ENCODE data around the gene MTHFD2.
"Not testable (repeated sequence)": the region's sequence is repeated elsewhere in the genome, so short reads cannot be mapped to it uniquely, and the experiment has no call there.

MTHFD2 gene

GRCh38 chr2:74204436-74204835 is 6.0 kb downstream of the MTHFD2 start:
- TF ChIP-seq CTCF (conservative IDR thresholded peaks at IDR 0.05; ENCODE audit: control insufficient read depth, insufficient read depth, low read depth, low read length), result no peak
- no peak for DNase-seq (ENCODE audit: low read depth)
- H3K4me3 ChIP-seq (ENCODE audit: control insufficient read depth, low read depth, low read length), result no peak overlapping the region

- H3K4me3 ChIP-seq (ENCODE audit: control insufficient read depth, low read depth, low read length), result no peak overlapping the region
- no peak for TF ChIP-seq CTCF (conservative IDR thresholded peaks at IDR 0.05; ENCODE audit: control insufficient read depth, insufficient read depth, low read depth, low read length)
These were observed 6.7 kb downstream of the MTHFD2 start for GRCh38 chr2:74205113-74205512.

DNA sequence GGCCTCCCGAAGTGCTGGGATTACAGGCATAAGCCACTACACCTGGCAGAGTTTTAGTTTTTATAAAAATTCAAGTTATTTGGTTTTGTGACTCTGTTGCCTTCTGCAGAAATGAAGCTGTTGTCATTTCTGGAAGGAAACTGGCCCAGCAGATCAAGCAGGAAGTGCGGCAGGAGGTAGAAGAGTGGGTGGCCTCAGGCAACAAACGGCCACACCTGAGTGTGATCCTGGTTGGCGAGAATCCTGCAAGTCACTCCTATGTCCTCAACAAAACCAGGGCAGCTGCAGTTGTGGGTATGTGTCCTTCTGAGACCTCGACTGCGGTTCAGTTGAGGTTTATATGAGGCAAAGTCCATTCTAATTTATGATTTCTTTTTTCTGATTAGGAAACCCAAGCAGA is 7.2 kb downstream of the MTHFD2 start:
- no peak for TF ChIP-seq CTCF (conservative IDR thresholded peaks at IDR 0.05; ENCODE audit: control insufficient read depth, insufficient read depth, low read depth, low read length)
- DNase-seq (ENCODE audit: low read depth), result no peak
- H3K4me3 ChIP-seq (ENCODE audit: control insufficient read depth, low read depth, low read length), result no peak overlapping the region

More at GRCh38 chr2:74205113-74205512, 6.7 kb downstream of the MTHFD2 start:
- DNase-seq (ENCODE audit: low read depth), result no peak

DNA sequence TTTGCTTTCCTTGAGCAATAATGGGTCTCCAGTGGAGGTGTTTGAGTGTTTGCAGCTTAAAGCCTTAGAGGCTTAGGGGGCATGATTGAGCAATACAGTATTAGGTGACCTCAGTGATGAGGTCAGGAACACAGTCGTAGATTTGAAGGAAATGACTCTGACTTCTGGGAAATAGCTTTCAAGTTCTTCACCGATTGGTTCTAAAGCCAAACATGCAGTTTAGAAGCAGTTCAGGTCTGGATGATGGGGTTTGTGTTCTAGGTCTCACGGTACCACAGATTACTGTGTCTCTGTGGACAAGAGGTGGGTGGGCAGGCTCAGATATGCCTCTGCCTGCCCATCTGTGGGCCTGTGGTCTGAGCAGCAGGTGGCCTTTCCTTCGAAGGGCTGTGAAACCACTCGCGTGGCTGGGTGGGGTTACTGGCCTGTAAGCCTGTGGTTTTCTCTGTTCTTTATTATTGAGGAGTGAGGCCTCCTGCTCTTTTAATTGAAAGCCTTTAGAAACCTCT is 7.8 kb downstream of the MTHFD2 start:
- no peak overlapping the region for H3K4me3 ChIP-seq (ENCODE audit: control insufficient read depth, low read depth, low read length)
- TF ChIP-seq CTCF (conservative IDR thresholded peaks at IDR 0.05; ENCODE audit: control insufficient read depth, insufficient read depth, low read depth, low read length), result no peak
- peak; percentile 93 for DNase-seq (ENCODE audit: low read depth)

- no peak overlapping the region for H3K4me3 ChIP-seq (ENCODE audit: control insufficient read depth, low read depth, low read length)
- TF ChIP-seq CTCF (conservative IDR thresholded peaks at IDR 0.05; ENCODE audit: control insufficient read depth, insufficient read depth, low read depth, low read length), result no peak
- DNase-seq (ENCODE audit: low read depth), result no peak
These were observed 14.4 kb downstream of the MTHFD2 start for GRCh38 chr2:74212702-74213410.

DNA sequence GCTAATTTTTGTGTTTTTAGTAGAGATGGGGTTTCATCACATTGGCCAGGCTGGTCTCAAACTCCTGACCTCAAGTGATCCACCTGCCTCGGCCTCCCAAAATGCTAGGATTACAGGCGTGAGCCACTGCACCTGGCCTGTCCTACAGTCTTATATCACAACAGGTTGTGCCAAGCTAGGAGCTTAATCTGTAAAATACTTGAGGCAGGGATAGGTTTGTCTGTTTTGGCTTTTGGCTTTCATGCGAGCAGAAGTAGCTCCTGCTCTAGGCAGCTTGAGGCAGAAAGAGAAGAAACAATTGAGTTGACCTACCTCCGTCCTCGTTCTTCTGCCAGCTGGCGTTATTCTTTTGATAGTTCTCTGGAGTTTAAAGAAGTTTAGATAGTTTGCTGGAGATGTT is 17.4 kb downstream of the MTHFD2 start:
- H3K4me3 ChIP-seq (ENCODE audit: control insufficient read depth, low read depth, low read length); DNase-seq (ENCODE audit: low read depth): not testable (repeated sequence)

DNA sequence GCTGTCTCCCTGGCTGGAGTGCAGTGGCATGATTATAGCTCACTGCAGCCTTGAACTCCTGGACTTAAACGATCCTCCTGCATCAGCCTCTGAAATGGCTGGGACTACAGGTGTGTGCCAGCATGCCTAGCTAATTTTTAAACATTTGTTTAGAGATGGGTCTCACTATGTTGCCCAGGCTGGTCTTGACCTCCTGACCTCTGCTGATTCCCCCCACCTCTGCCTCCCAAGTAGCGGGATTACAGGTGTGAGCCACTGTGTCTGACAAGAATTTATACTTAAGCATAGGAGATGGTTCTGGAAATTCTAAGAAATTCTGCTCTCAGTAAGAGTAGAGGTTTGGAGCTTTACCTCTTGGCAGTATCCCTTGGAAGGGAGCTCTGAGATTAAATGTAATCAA is 18.2 kb downstream of the MTHFD2 start:
- no peak overlapping the region for H3K4me3 ChIP-seq (ENCODE audit: control insufficient read depth, low read depth, low read length)
- DNase-seq (ENCODE audit: low read depth), result no peak
- TF ChIP-seq CTCF (conservative IDR thresholded peaks at IDR 0.05; ENCODE audit: control insufficient read depth, insufficient read depth, low read depth, low read length), result no peak

Data from fibroblast of mammary gland (primary cell).